HUDEP-2 (cell line): Measurements from ENCODE around the gene KIAA1958.
"Not testable (repeated sequence)": the region's sequence is repeated elsewhere in the genome, so short reads cannot be mapped to it uniquely, and the experiment has no call there.

ENCODE experiments used
- DNase-seq, 76 experiments: peaks; one replicate each; lab custom pipeline; 2025; ENCODE audit not compliant: unreplicated experiment in 76 of 76; lab: John Stamatoyannopoulos, UW

KIAA1958 gene

GRCh38 chr9:112631313-112632070 lies 144.9 kb downstream of the KIAA1958 start:
- DNase-seq, result no peak

GRCh38 chr9:112640311-112640710 lies 153.7 kb downstream of the KIAA1958 start:
- no peak for DNase-seq

GRCh38 chr9:112642126-112642525 lies 155.5 kb downstream of the KIAA1958 start:
- no peak for DNase-seq

GRCh38 chr9:112647596-112647995 lies 161.0 kb downstream of the KIAA1958 start:
- DNase-seq, result no peak

GRCh38 chr9:112648624-112649023 lies 162.0 kb downstream of the KIAA1958 start:
- no peak for DNase-seq

- no peak for DNase-seq
Measured at GRCh38 chr9:112654282-112654681, 167.7 kb downstream of the KIAA1958 start.

GRCh38 chr9:112655668-112656067 lies 169.0 kb downstream of the KIAA1958 start:
- no peak for DNase-seq

GRCh38 chr9:112659906-112660305 lies 173.3 kb downstream of the KIAA1958 start:
- no peak for DNase-seq

GRCh38 chr9:112663681-112664080 lies 177.1 kb downstream of the KIAA1958 start:
- no peak for DNase-seq

- DNase-seq, result no peak
Measured at GRCh38 chr9:112664531-112664930, 177.9 kb downstream of the KIAA1958 start.

- DNase-seq, result peak in 4 of 76 experiments; percentile 1 to 11 (median 6)
Measured at GRCh38 chr9:112665347-112665746, 178.7 kb downstream of the KIAA1958 start.

GRCh38 chr9:112669326-112669725 lies 182.7 kb downstream of the KIAA1958 start:
- DNase-seq, result no peak

GRCh38 chr9:112670991-112671625 lies 184.5 kb downstream of the KIAA1958 start:
- DNase-seq, result no peak

- not testable (repeated sequence) for DNase-seq
Measured at GRCh38 chr9:112673221-112673620, 186.6 kb downstream of the KIAA1958 start.

- no peak for DNase-seq
Measured at GRCh38 chr9:112677040-112677439, 190.4 kb downstream of the KIAA1958 start.

- no peak for DNase-seq
Measured at GRCh38 chr9:112680731-112681402, 194.2 kb downstream of the KIAA1958 start.

GRCh38 chr9:112689161-112689740 lies 202.6 kb downstream of the KIAA1958 start:
- no peak for DNase-seq

GRCh38 chr9:112694706-112695555 lies 208.3 kb downstream of the KIAA1958 start:
- no peak for DNase-seq

- DNase-seq, result no peak
Measured at GRCh38 chr9:112696461-112696860, 209.8 kb downstream of the KIAA1958 start.

GRCh38 chr9:112699230-112699629 lies 212.6 kb downstream of the KIAA1958 start:
- DNase-seq, result no peak
